Measurements from ENCODE around the gene SCUBE3.
A peak's percentile ranks its signal among the peaks of the same experiment; 100 is the strongest.

Gene SCUBE3

DNA sequence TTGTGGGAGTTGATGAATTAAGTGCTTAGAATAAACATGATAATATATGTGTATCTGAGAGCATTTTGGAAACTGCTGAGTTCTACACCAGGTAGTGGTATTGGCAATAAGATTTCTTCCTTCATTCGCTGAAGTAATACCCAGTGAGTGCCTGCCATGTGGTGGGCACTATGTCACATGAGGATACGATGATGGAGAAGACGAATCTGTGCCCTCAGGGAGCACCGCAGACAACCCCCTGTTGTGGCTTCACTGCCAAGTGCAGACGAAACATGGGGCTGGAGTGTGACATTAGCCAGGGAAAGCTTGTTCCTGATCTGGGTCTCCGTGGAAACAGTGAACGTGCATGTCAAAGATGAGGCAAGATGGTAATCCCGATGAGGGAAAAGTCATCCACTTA is 53.7 kb downstream of the SCUBE3 start:
- DNase-seq (no peak), ATAC-seq (replicated peaks) (no peak)
- no peaks in the 10 kb centered on the region for H3K27me3 Mint-ChIP-seq
- peaks cover 9 to 31% of the 10 kb centered on the region in 2 donors for H3K36me3 Mint-ChIP-seq
- no peaks in the 10 kb centered on the region for H3K9me3 Mint-ChIP-seq
- H3K27ac Mint-ChIP-seq = no peak overlapping the region
- peaks cover 30 to 51% of the 10 kb centered on the region in 2 donors for H3K4me1 Mint-ChIP-seq
- no peak overlapping the region for H3K4me3 Mint-ChIP-seq

GRCh38 chr6:35267897-35268296 is 54.1 kb downstream of the SCUBE3 start:
- Mint-ChIP-seq H3K4me1 (peaks cover 26 to 47% of the 10 kb centered on the region in 2 donors), H3K27ac (peak overlapping the region; percentile 56), H3K27me3 (no peaks in the 10 kb centered on the region), H3K36me3 (peaks cover 7 to 29% of the 10 kb centered on the region in 2 donors), H3K4me3 (no peak overlapping the region), H3K9me3 (no peaks in the 10 kb centered on the region)
- ATAC-seq (replicated peaks) (peak in 1 of 2 donors; percentile 44), DNase-seq (no peak)

- Mint-ChIP-seq H3K4me3 (no peak overlapping the region), H3K27me3 (no peaks in the 10 kb centered on the region), H3K27ac (no peak overlapping the region), H3K36me3 (peaks cover 2 to 18% of the 10 kb centered on the region in 2 donors), H3K9me3 (no peaks in the 10 kb centered on the region), H3K4me1 (peaks cover 9 to 25% of the 10 kb centered on the region in 2 donors)
- DNase-seq (no peak), ATAC-seq (replicated peaks) (no peak)
Measured at GRCh38 chr6:35272005-35272404, 58.2 kb downstream of the SCUBE3 start.

GRCh38 chr6:35273822-35274559 is 60.2 kb downstream of the SCUBE3 start:
- Mint-ChIP-seq H3K36me3 (peaks cover 2 to 15% of the 10 kb centered on the region in 2 donors), H3K9me3 (no peaks in the 10 kb centered on the region), H3K4me1 (peaks cover 5 to 15% of the 10 kb centered on the region in 2 donors), H3K27me3 (no peaks in the 10 kb centered on the region), H3K4me3 (no peak overlapping the region), H3K27ac (no peak overlapping the region)
- ATAC-seq (replicated peaks) (no peak), DNase-seq (no peak)

GRCh38 chr6:35275744-35276260 is 62.0 kb downstream of the SCUBE3 start:
- no peak overlapping the region for H3K27ac Mint-ChIP-seq
- H3K36me3 Mint-ChIP-seq = peaks cover 6 to 12% of the 10 kb centered on the region in 2 donors
- peaks cover 5 to 10% of the 10 kb centered on the region in 2 donors for H3K4me1 Mint-ChIP-seq
- H3K4me3 Mint-ChIP-seq = no peak overlapping the region
- no peak for ATAC-seq (replicated peaks)
- DNase-seq = no peak
- H3K9me3 Mint-ChIP-seq = no peaks in the 10 kb centered on the region
- no peaks in the 10 kb centered on the region for H3K27me3 Mint-ChIP-seq

- DNase-seq (no peak), ATAC-seq (replicated peaks) (no peak)
- no peaks in the 10 kb centered on the region for H3K27me3 Mint-ChIP-seq
- H3K4me1 Mint-ChIP-seq = peaks cover 5 to 10% of the 10 kb centered on the region in 2 donors
- no peaks in the 10 kb centered on the region for H3K9me3 Mint-ChIP-seq
- H3K4me3 Mint-ChIP-seq = no peak overlapping the region
- H3K36me3 Mint-ChIP-seq = peaks cover 18 to 25% of the 10 kb centered on the region in 2 donors
- H3K27ac Mint-ChIP-seq = no peak overlapping the region
Measured at GRCh38 chr6:35278708-35279107, 65.0 kb downstream of the SCUBE3 start.

DNA sequence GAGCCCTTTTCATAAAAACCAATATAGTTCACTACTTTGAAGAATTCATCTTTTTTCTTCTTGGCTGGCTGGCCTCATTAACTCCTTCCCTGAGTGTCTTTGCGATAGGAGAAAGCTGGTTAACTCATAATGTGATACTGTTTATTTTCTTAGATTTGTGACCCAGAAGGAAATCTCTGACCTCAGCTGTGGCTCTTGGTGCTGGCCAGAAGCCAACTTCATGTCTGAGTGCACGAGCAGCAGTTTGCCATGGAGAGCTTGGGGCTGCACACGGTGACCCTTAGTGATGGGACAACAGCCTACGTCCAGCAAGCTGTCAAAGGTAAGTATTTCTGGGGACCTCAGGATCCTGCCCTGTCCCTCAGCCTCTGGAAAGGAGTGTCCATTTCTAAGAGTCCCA is 67.1 kb downstream of the SCUBE3 start:
- no peak overlapping the region for H3K27ac Mint-ChIP-seq
- no peak overlapping the region for H3K4me3 Mint-ChIP-seq
- ATAC-seq (replicated peaks) (no peak), DNase-seq (no peak)
- H3K9me3 Mint-ChIP-seq = no peaks in the 10 kb centered on the region
- no peaks in the 10 kb centered on the region for H3K4me1 Mint-ChIP-seq
- H3K27me3 Mint-ChIP-seq = no peaks in the 10 kb centered on the region
- peaks cover 23 to 31% of the 10 kb centered on the region in 2 donors for H3K36me3 Mint-ChIP-seq

GRCh38 chr6:35282472-35282871 is 68.7 kb downstream of the SCUBE3 start:
- ATAC-seq (replicated peaks) (no peak), DNase-seq (no peak)
- H3K36me3 Mint-ChIP-seq = peaks cover 36 to 46% of the 10 kb centered on the region in 2 donors
- H3K27me3 Mint-ChIP-seq = no peaks in the 10 kb centered on the region
- H3K27ac Mint-ChIP-seq = no peak overlapping the region
- no peaks in the 10 kb centered on the region for H3K9me3 Mint-ChIP-seq
- H3K4me3 Mint-ChIP-seq = no peak overlapping the region
- no peaks in the 10 kb centered on the region for H3K4me1 Mint-ChIP-seq

DNA sequence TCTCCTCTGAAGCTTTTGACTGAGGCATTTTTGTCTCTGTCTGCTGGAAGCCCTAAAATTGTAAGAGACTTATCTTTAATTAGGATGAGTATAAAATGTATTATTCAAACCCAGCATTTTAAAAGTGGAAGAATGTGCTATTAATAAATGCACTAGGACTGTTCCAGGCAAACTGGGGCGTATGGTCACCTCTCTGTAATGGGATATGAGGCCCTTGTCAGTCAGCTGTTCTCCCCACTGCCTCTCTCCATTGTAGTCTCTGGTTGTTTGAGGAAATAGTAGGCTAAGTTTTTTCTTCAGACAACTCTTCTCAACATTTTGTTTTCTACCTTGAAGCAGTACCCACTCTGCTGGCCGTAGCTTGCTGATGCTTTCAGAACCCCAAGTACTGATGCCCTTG is 69.6 kb downstream of the SCUBE3 start:
- no peak overlapping the region for H3K4me3 Mint-ChIP-seq
- DNase-seq = no peak
- H3K27ac Mint-ChIP-seq = no peak overlapping the region
- H3K27me3 Mint-ChIP-seq = no peaks in the 10 kb centered on the region
- ATAC-seq (replicated peaks) = no peak
- H3K9me3 Mint-ChIP-seq = no peaks in the 10 kb centered on the region
- peaks cover 38 to 50% of the 10 kb centered on the region in 2 donors for H3K36me3 Mint-ChIP-seq
- no peaks in the 10 kb centered on the region for H3K4me1 Mint-ChIP-seq

GRCh38 chr6:35287671-35288396 is 74.1 kb downstream of the SCUBE3 start:
- DNase-seq = no peak
- no peak overlapping the region for H3K27ac Mint-ChIP-seq
- peaks cover 44 to 69% of the 10 kb centered on the region in 2 donors for H3K36me3 Mint-ChIP-seq
- no peaks in the 10 kb centered on the region for H3K9me3 Mint-ChIP-seq
- peaks cover 11 to 12% of the 10 kb centered on the region in 2 donors for H3K4me1 Mint-ChIP-seq
- no peak overlapping the region for H3K4me3 Mint-ChIP-seq
- no peaks in the 10 kb centered on the region for H3K27me3 Mint-ChIP-seq
- ATAC-seq (replicated peaks) = no peak

GRCh38 chr6:35288834-35289233 is 75.1 kb downstream of the SCUBE3 start:
- Mint-ChIP-seq H3K36me3 (peaks cover 45 to 66% of the 10 kb centered on the region in 2 donors), H3K27ac (no peak overlapping the region), H3K4me1 (peaks cover 11 to 12% of the 10 kb centered on the region in 2 donors), H3K9me3 (no peaks in the 10 kb centered on the region), H3K27me3 (no peaks in the 10 kb centered on the region), H3K4me3 (no peak overlapping the region)
- ATAC-seq (replicated peaks) (no peak), DNase-seq (no peak)

DNA sequence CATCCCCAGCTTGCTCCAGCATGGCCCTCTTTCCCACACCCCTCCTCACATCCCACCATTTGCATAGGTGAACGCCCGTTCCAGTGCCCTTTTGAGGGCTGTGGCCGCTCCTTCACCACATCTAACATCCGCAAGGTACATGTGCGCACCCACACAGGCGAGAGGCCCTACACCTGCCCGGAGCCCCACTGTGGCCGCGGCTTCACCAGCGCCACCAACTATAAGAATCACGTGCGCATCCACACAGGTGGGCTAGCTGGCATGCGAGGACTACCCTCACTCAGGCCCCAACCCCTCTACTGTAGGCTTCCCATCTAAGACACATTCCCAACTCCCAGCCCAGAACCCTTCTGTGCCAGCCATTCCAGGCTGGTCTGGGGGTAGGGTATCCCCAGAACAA is 77.7 kb downstream of the SCUBE3 start:
- Mint-ChIP-seq H3K9me3 (no peaks in the 10 kb centered on the region), H3K4me1 (peaks cover 11 to 14% of the 10 kb centered on the region in 2 donors), H3K27ac (no peak overlapping the region), H3K27me3 (no peaks in the 10 kb centered on the region), H3K4me3 (no peak overlapping the region), H3K36me3 (peaks cover 53 to 72% of the 10 kb centered on the region in 2 donors)
- DNase-seq = no peak
- ATAC-seq (replicated peaks) = no peak

GRCh38 chr6:35292494-35292893 is 78.7 kb downstream of the SCUBE3 start:
- Mint-ChIP-seq H3K4me1 (peaks cover 15 to 16% of the 10 kb centered on the region in 2 donors), H3K27me3 (no peaks in the 10 kb centered on the region), H3K27ac (peak overlapping the region; percentile 44), H3K36me3 (peaks cover 47 to 66% of the 10 kb centered on the region in 2 donors), H3K9me3 (no peaks in the 10 kb centered on the region), H3K4me3 (no peak overlapping the region)
- no peak for DNase-seq
- no peak for ATAC-seq (replicated peaks)

DNA sequence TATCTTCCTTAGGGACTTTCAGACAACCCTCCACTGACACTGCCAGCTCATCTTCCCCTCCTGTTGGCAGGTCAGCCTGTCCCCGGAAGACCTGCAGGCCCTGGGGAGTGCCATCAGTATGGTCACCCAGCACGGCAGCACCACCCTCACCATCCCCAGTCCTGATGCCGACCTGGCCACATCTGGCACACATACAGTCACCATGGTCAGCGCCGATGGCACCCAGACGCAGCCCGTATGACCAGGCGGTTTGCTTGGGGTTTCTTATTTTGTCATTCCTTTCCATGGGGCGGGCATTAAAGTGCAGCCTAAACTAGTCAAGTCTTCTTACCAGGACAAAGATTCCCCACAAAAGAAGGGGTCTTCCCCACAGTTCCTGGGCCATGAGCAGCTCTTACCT is 79.9 kb downstream of the SCUBE3 start:
- no peak overlapping the region for H3K4me3 Mint-ChIP-seq
- H3K27ac Mint-ChIP-seq = no peak overlapping the region
- H3K27me3 Mint-ChIP-seq = no peaks in the 10 kb centered on the region
- ATAC-seq (replicated peaks) (no peak), DNase-seq (no peak)
- peaks cover 46 to 62% of the 10 kb centered on the region in 2 donors for H3K36me3 Mint-ChIP-seq
- peaks cover 19 to 20% of the 10 kb centered on the region in 2 donors for H3K4me1 Mint-ChIP-seq
- no peaks in the 10 kb centered on the region for H3K9me3 Mint-ChIP-seq

Measured in stimulated activated naive B cell treated with anti-CD40 and anti-IgM and Interleukin-4, amounts not matched to agents 10 μg/mL and 1 μg/mL and 100 μg/mL, for 72 hours (primary cell).